ENCODE measurements around the gene SORCS3.

DNA sequence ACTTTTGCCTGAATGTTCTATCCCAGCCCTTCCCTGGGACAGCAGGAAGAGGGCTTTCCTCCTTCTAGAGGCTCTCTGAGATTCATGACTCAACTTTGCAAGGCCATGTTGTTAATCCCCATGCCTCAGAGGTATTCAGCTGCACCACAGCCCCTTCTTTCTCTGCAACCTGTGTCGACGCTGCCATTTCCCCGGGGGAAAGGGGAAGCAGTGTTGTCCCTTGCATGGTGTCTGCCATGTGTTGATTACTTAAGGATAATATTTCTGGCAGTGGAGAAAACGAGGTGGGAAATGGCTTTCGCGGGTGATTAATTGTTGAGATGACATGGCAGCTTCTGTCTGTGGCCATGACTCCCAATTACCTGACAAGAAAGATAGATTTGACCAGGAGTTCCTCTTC lies 133.1 kb downstream of the SORCS3 start:
- TF ChIP-seq POLR2A (IDR thresholded peaks at IDR 0.05) = no peak
- TF ChIP-seq, protein P1, sequence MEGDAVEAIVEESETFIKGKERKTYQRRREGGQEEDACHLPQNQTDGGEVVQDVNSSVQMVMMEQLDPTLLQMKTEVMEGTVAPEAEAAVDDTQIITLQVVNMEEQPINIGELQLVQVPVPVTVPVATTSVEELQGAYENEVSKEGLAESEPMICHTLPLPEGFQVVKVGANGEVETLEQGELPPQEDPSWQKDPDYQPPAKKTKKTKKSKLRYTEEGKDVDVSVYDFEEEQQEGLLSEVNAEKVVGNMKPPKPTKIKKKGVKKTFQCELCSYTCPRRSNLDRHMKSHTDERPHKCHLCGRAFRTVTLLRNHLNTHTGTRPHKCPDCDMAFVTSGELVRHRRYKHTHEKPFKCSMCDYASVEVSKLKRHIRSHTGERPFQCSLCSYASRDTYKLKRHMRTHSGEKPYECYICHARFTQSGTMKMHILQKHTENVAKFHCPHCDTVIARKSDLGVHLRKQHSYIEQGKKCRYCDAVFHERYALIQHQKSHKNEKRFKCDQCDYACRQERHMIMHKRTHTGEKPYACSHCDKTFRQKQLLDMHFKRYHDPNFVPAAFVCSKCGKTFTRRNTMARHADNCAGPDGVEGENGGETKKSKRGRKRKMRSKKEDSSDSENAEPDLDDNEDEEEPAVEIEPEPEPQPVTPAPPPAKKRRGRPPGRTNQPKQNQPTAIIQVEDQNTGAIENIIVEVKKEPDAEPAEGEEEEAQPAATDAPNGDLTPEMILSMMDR (IDR thresholded peaks at IDR 0.05) = no peak

Data from right lobe of liver (tissue), 4 donors.